SK-N-SH treated with all-trans-retinoic acid at 6 μM for 48 hours (cell line): ENCODE results near the gene ZNF519.

ENCODE experiments used
- ATAC-seq: fragments of 200-7000 bp; cut with Tn5 transposase; 3 replicates; pipeline ENCODE4 v1.9.1; 2020; ENCODE audit warnings: mild to moderate bottlenecking, moderate library complexity
- ARNTL ChIP-seq: fragments of 450-650 bp; formaldehyde crosslinking; IDR thresholded peaks from 2 replicates; pipeline ENCODE4 v1.5.0; 2020; ENCODE audit warnings: low read depth, mild to moderate bottlenecking, moderate library complexity, borderline replicate concordance
- CSRNP3 ChIP-seq: fragments of 250-450 bp; sonication (Bioruptor Pico); IDR thresholded peaks from 2 replicates; pipeline ENCODE4 v1.5.1; 2021; ENCODE audit warnings: mild to moderate bottlenecking, moderate library complexity
- ESRRG ChIP-seq: fragments of 250-450 bp; sonication (Bioruptor Pico); IDR thresholded peaks from 2 replicates; pipeline ENCODE4 v1.6.1; 2021; ENCODE audit warnings: mild to moderate bottlenecking
- GLIS3 ChIP-seq: fragments of 250-450 bp; sonication (Bioruptor Pico); IDR thresholded peaks from 2 replicates; pipeline ENCODE4 v1.5.0; 2020; ENCODE audit warnings: mild to moderate bottlenecking, moderate library complexity
- ISL1 ChIP-seq: fragments of 250-450 bp; sonication (Bioruptor Pico); IDR thresholded peaks from 2 replicates; pipeline ENCODE4 v2.1.2; 2022; ENCODE audit warnings: mild to moderate bottlenecking, moderate library complexity
- POU6F1 ChIP-seq: fragments of 250-450 bp; sonication (Bioruptor Pico); IDR thresholded peaks from 2 replicates; pipeline ENCODE4 v1.8.0; 2021; ENCODE audit warnings: low read depth, mild to moderate bottlenecking, moderate library complexity, borderline replicate concordance
- RARB ChIP-seq: fragments of 250-450 bp; sonication (Bioruptor Pico); IDR thresholded peaks from 2 replicates; pipeline ENCODE4 v1.8.0; 2021; ENCODE audit warnings: mild to moderate bottlenecking, moderate library complexity
- TCF4 ChIP-seq: fragments of 250-450 bp; sonication (Bioruptor Pico); IDR thresholded peaks from 2 replicates; pipeline ENCODE4 v1.8.0; 2021; ENCODE audit warnings: mild to moderate bottlenecking, moderate library complexity, borderline replicate concordance
- TOX ChIP-seq: fragments of 250-450 bp; sonication (Bioruptor Pico); IDR thresholded peaks from 2 replicates; pipeline ENCODE4 v1.8.0; 2021; ENCODE audit warnings: mild to moderate bottlenecking, moderate library complexity, borderline replicate concordance
- ZC3H10 ChIP-seq: fragments of 250-450 bp; sonication (Bioruptor Pico); IDR thresholded peaks from 2 replicates; pipeline ENCODE4 v1.5.1; 2021; ENCODE audit warnings: mild to moderate bottlenecking, moderate library complexity
- ZFP3 ChIP-seq: fragments of 250-450 bp; sonication (Bioruptor Pico); IDR thresholded peaks from 2 replicates; pipeline ENCODE4 v1.5.0; 2020; ENCODE audit warnings: mild to moderate bottlenecking, moderate library complexity
- ZFP30 ChIP-seq: fragments of 450-650 bp; formaldehyde crosslinking; IDR thresholded peaks from 2 replicates; pipeline ENCODE4 v1.5.0; 2022; ENCODE audit warnings: mild to moderate bottlenecking, moderate library complexity
- ZNF565 ChIP-seq: fragments of 450-650 bp; formaldehyde crosslinking; conservative IDR thresholded peaks from 2 replicates; pipeline ENCODE4 v1.5.0; 2020; ENCODE audit warnings: low read depth, mild to moderate bottlenecking, moderate library complexity
- ZNF70 ChIP-seq: fragments of 450-650 bp; formaldehyde crosslinking; IDR thresholded peaks from 2 replicates; pipeline ENCODE4 v1.5.0; 2020; ENCODE audit warnings: mild to moderate bottlenecking, moderate library complexity
- ZNF8 ChIP-seq: fragments of 450-650 bp; formaldehyde crosslinking; IDR thresholded peaks from 2 replicates; pipeline ENCODE4 v1.5.0; 2020; ENCODE audit warnings: mild to moderate bottlenecking, moderate library complexity
- TF ChIP-seq, protein P1 (sequence below): fragments of 250-450 bp; sonication (Bioruptor Pico); IDR thresholded peaks from 2 replicates; pipeline ENCODE4 v1.8.0; 2020; ENCODE audit warnings: mild to moderate bottlenecking, moderate library complexity, borderline replicate concordance
- TF ChIP-seq, protein P2 (sequence below): fragments of 250-450 bp; sonication (Bioruptor Pico); IDR thresholded peaks from 2 replicates; pipeline ENCODE4 v1.5.0; 2020; ENCODE audit warnings: mild to moderate bottlenecking, moderate library complexity
- TF ChIP-seq, protein P3 (sequence below): fragments of 250-450 bp; sonication (Bioruptor Pico); IDR thresholded peaks from 2 replicates; pipeline ENCODE4 v1.5.1; 2020; ENCODE audit warnings: low read depth, mild to moderate bottlenecking, moderate library complexity

Gene ZNF519

GRCh38 chr18:14093307-14093915, 38.8 kb downstream of the ZNF519 start:
- ATAC-seq, result no peak
- TF ChIP-seq, protein P1, sequence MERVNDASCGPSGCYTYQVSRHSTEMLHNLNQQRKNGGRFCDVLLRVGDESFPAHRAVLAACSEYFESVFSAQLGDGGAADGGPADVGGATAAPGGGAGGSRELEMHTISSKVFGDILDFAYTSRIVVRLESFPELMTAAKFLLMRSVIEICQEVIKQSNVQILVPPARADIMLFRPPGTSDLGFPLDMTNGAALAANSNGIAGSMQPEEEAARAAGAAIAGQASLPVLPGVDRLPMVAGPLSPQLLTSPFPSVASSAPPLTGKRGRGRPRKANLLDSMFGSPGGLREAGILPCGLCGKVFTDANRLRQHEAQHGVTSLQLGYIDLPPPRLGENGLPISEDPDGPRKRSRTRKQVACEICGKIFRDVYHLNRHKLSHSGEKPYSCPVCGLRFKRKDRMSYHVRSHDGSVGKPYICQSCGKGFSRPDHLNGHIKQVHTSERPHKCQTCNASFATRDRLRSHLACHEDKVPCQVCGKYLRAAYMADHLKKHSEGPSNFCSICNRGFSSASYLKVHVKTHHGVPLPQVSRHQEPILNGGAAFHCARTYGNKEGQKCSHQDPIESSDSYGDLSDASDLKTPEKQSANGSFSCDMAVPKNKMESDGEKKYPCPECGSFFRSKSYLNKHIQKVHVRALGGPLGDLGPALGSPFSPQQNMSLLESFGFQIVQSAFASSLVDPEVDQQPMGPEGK (CRISPR knock-in tag), result no peak
- TF ChIP-seq ISL1 (CRISPR knock-in tag) (no peak), ESRRG (no peak), GLIS3 (CRISPR knock-in tag) (no peak), TCF4 (CRISPR knock-in tag) (no peak), CSRNP3 (no peak), ZC3H10 (CRISPR knock-in tag) (no peak), ZNF565 (CRISPR knock-in tag) (no peak), ZFP30 (CRISPR knock-in tag) (no peak), TOX (CRISPR knock-in tag) (no peak), ZFP3 (CRISPR knock-in tag) (no peak), ZNF70 (CRISPR knock-in tag) (no peak)
- TF ChIP-seq, protein P2, sequence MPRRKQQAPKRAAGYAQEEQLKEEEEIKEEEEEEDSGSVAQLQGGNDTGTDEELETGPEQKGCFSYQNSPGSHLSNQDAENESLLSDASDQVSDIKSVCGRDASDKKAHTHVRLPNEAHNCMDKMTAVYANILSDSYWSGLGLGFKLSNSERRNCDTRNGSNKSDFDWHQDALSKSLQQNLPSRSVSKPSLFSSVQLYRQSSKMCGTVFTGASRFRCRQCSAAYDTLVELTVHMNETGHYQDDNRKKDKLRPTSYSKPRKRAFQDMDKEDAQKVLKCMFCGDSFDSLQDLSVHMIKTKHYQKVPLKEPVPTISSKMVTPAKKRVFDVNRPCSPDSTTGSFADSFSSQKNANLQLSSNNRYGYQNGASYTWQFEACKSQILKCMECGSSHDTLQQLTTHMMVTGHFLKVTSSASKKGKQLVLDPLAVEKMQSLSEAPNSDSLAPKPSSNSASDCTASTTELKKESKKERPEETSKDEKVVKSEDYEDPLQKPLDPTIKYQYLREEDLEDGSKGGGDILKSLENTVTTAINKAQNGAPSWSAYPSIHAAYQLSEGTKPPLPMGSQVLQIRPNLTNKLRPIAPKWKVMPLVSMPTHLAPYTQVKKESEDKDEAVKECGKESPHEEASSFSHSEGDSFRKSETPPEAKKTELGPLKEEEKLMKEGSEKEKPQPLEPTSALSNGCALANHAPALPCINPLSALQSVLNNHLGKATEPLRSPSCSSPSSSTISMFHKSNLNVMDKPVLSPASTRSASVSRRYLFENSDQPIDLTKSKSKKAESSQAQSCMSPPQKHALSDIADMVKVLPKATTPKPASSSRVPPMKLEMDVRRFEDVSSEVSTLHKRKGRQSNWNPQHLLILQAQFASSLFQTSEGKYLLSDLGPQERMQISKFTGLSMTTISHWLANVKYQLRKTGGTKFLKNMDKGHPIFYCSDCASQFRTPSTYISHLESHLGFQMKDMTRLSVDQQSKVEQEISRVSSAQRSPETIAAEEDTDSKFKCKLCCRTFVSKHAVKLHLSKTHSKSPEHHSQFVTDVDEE (CRISPR knock-in tag), result no peak
- TF ChIP-seq, protein P3, sequence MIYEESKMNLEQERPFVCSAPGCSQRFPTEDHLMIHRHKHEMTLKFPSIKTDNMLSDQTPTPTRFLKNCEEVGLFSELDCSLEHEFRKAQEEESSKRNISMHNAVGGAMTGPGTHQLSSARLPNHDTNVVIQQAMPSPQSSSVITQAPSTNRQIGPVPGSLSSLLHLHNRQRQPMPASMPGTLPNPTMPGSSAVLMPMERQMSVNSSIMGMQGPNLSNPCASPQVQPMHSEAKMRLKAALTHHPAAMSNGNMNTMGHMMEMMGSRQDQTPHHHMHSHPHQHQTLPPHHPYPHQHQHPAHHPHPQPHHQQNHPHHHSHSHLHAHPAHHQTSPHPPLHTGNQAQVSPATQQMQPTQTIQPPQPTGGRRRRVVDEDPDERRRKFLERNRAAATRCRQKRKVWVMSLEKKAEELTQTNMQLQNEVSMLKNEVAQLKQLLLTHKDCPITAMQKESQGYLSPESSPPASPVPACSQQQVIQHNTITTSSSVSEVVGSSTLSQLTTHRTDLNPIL (CRISPR knock-in tag), result no peak

DNA sequence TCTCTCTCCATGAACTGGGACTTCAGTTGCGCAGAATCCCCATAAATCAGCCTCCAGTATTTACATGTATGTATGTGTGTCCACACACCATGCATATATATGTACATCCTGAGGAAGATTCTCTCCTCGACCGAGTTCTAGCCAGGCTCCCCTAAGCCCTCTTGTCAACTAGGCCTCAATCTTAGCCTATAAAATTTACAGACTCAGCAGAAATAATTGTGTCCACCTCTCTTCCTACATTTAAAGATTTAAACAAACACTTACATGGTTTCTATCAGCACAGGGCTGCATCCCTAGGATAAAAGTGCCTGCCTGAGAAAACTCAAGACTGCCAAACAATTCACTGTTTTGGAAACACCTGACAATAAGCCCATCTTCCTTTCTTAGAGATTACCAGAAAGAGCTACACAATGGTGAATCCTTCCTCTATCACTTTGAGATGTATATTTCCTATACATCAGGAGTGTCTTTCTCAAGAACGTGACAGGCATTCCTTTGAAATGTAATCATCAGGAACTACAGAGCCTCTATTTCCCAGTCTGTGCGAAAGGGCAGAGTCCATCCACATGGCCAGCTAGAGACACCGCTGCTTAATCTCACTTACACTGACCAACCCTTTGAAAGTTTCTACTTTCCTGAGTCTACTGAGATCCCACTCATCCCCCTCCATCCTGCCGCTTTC, 39.5 kb downstream of the ZNF519 start:
- no peak for TF ChIP-seq ZFP30 (CRISPR knock-in tag)
- no peak for TF ChIP-seq ARNTL (CRISPR knock-in tag)
- no peak for ATAC-seq

- no peak for ATAC-seq
These were observed 42.5 kb downstream of the ZNF519 start for GRCh38 chr18:14089781-14090180.

More at GRCh38 chr18:14089781-14090180, 42.5 kb downstream of the ZNF519 start:
- no peak for TF ChIP-seq ARNTL (CRISPR knock-in tag)
- TF ChIP-seq POU6F1 (CRISPR knock-in tag), result no peak
- TF ChIP-seq, protein P1 (CRISPR knock-in tag), result no peak
- no peak for TF ChIP-seq RARB
- TF ChIP-seq ZNF8 (CRISPR knock-in tag), result no peak
